Esophagus muscularis mucosa (tissue), 4 donors: ENCODE results near the gene MFSD1. TPM values are rescaled to one million over a fixed set of nuclear protein-coding genes. Genes with fewer than 3 reads are reported as not detected.

ENCODE experiments used
- DNase-seq: peaks from one replicate; pipeline ENCODE4 v3.0.0-alpha.2; 2017; ENCODE audit errors: extremely low spot score
- H3K27ac ChIP-seq, 4 donors: fragments of 200-600 bp; sonication (generic); replicated peaks in 1 of 4; 1 replicate in 3 of 4; 2 replicates in 1 of 4; pipeline ENCODE4 v1.5.1; 2016 to 2019; ENCODE audit warnings: mild to moderate bottlenecking in 1 of 4
- H3K27me3 ChIP-seq, 4 donors: fragments of 200-600 bp; sonication (generic); one replicate each; pipeline versions ENCODE4 v1.5.1 to v1.6.0; 2016 to 2019
- H3K36me3 ChIP-seq, 4 donors: fragments of 200-600 bp; sonication (generic); one replicate each; pipeline ENCODE4 v1.5.1; 2016 to 2019
- H3K4me1 ChIP-seq, 4 donors: fragments of 200-600 bp; sonication (generic); one replicate each; pipeline ENCODE4 v1.5.1; 2016 to 2019
- H3K4me3 ChIP-seq, 4 donors: fragments of 200-600 bp; sonication (generic); 1 replicate in 2 of 4; 2 replicates in 2 of 4; pipeline ENCODE4 v1.5.1; 2016 to 2019; ENCODE audit warnings: mild to moderate bottlenecking in 4 of 4, moderate library complexity in 1 of 4
- H3K9me3 ChIP-seq, 4 donors: fragments of 200-600 bp; sonication (generic); 1 replicate in 3 of 4; 2 replicates in 1 of 4; pipeline ENCODE4 v1.5.1; 2016 to 2019
- CTCF ChIP-seq, 3 experiments: fragments of 200-600 bp in 2 of 3; fragments of 450-650 bp in 1 of 3; sonication (generic) in 2 of 3; IDR thresholded peaks; one replicate each; pipeline ENCODE4 v1.5.1; 2017 to 2019; ENCODE audit warnings: antibody characterized with exemption in 3 of 3, mild to moderate bottlenecking in 2 of 3, moderate library complexity in 1 of 3
- EP300 ChIP-seq: sonication (generic); formaldehyde crosslinking; IDR thresholded peaks from one replicate; pipeline ENCODE4 v1.6.1; 2017; ENCODE audit warnings: antibody characterized with exemption
- POLR2A ChIP-seq: fragments of 450-650 bp; IDR thresholded peaks from one replicate; pipeline ENCODE4 v1.6.1; 2017; ENCODE audit warnings: antibody characterized with exemption, moderate library complexity, mild to moderate bottlenecking, low read depth
- POLR2AphosphoS5 ChIP-seq, 2 donors: sonication (generic); formaldehyde crosslinking; IDR thresholded peaks; one replicate each; pipeline ENCODE4 v1.6.1; 2017; ENCODE audit warnings: antibody characterized with exemption in 2 of 2
- intact Hi-C: fragments of 100-400 bp; cut with DNase I; formaldehyde crosslinking; loops from one replicate; pipeline ENCODE4 v1.15.1; 2023
- total RNA-seq, 4 donors: library from RNA; depleted of rRNA; stranded (reverse); fragments of >200 nt; gene quantifications; one replicate each; pipeline versions ENCODE4 v1.1.0 to v1.2.1, GENCODE V29; 2016

The MFSD1 gene
- total RNA-seq, 4 donors from 2014 or later: 45.7 to 74.9 (median 50.3) TPM

- H3K27ac ChIP-seq: no peak overlapping the region
- intact Hi-C loops: no loop called here
- no peaks in the 10 kb centered on the region for H3K4me1 ChIP-seq
- peaks cover 0 to 4% (median 0%) of the 10 kb centered on the region in 4 donors for H3K36me3 ChIP-seq
- H3K27me3 ChIP-seq: no peaks in the 10 kb centered on the region
- no peak overlapping the region for H3K4me3 ChIP-seq
- TF ChIP-seq POLR2AphosphoS5 (IDR thresholded peaks at IDR 0.05) (no peak), EP300 (no peak), CTCF (IDR thresholded peaks at IDR 0.05) (no peak), POLR2A (no peak)
- H3K9me3 ChIP-seq: no peaks in the 10 kb centered on the region
- DNase-seq: no peak
These were observed 73.8 kb downstream of the MFSD1 start for GRCh38 chr3:158875700-158876099.

Other genes starting within 250 kb of the MFSD1 start
- gene MLF1, start 230.9 kb upstream of the MFSD1 start, total RNA-seq: 10 to 100 TPM in 2 of 4 donors, 1 to 10 TPM in 2; 7.6 to 15.2 (median 9.9) TPM
- 10 to 100 TPM; 36.4 to 46.6 (median 39.0) TPM for gene GFM1, start 157.5 kb upstream of the MFSD1 start, total RNA-seq
- gene LXN, start 129.4 kb upstream of the MFSD1 start, total RNA-seq: 1 to 10 TPM; 7.2 to 9.2 (median 7.9) TPM
- gene RARRES1, start 69.6 kb upstream of the MFSD1 start, total RNA-seq: 10 to 100 TPM in 3 of 4 donors, 1 to 10 TPM in 1; 6.6 to 93.0 (median 29.8) TPM